ENCODE results near the gene TBC1D22B.

TBC1D22B gene, protein sequence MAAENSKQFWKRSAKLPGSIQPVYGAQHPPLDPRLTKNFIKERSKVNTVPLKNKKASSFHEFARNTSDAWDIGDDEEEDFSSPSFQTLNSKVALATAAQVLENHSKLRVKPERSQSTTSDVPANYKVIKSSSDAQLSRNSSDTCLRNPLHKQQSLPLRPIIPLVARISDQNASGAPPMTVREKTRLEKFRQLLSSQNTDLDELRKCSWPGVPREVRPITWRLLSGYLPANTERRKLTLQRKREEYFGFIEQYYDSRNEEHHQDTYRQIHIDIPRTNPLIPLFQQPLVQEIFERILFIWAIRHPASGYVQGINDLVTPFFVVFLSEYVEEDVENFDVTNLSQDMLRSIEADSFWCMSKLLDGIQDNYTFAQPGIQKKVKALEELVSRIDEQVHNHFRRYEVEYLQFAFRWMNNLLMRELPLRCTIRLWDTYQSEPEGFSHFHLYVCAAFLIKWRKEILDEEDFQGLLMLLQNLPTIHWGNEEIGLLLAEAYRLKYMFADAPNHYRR
- 31.1 to 36.4 reads per million in 2 experiments for total RNA-seq

- DNase-seq (ENCODE audit: low read depth) = peak; percentile 94
Measured at GRCh38 chr6:37257634-37258404, at the start of gene TBC1D22B, which contains the start of gene TMEM217. TSS of gene TBC1D22B (plus strand) at chr6:37257772. CDS start at chr6:37257918, 146 bp downstream. TSS of gene TMEM217 (minus strand) at chr6:37258144. CDS start at chr6:37219030, 39,114 bp downstream.

DNA sequence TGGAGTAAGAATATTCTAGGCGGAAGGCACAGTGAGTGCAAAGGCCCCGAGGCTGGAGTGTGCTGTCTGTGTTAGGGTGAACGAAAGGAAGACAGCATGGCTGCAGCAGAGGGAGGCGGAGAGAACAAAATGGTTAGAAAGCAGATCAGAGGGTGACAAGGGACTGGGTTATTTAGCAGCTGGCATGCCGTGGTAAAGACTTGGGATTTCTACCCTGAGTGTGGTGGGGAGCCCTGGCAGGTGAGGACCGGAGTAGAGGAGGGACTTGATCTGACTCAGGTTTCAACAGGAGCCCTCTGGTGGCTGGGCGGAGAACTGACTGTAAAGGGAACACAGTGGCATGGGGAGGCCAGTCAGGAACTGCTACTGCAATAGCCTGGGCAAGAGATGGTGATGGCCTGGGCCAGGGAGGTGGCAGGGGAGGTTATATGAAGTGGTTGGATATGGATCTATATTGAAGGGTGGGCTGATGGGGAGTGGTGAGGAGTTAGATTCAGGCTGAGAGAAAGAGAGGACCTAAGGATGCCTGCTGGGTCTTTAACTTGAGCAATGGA, 49.6 kb upstream of the TBC1D22B start:
- peak; percentile 81 for DNase-seq (ENCODE audit: low read depth)

GRCh38 chr6:37208793-37209192, 48.8 kb upstream of the TBC1D22B start:
- no peak for DNase-seq (ENCODE audit: low read depth)

DNA sequence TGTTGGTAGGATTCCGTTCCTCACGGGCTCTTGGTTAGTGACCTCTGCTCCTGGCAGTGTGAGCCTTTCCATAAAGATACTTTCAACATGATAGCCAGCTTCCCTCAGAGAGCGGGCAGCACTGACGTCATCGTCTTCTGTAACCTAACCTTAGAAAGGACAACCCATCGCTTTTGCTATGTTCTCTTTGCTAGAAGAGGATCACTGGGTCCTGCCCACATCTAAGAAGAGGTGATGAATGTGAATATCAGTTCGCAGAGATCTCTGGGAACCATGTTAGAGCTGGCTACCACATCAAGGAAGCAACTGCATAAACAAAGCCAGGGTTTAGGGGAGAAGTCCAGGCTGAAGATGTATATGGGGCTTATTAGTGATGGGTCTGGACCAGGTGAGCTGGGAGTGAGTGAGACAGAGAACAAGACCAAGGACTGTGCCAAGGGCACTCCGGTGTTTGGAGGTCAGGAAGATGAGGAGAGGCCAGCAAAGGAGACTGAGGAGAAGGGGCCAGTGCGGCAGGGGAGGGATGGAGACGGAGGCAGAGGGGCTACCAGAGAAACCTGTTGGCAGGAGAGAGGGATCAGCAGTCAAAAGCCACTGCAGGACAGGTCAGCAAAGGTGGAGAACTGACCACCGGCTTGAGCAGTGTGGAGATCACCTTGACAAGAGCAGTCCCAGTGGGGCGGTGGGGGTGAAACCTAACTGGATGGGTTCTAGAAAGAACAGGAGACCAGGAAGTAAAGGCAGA, 47.9 kb upstream of the TBC1D22B start:
- peak; percentile 36 for DNase-seq (ENCODE audit: low read depth)

GRCh38 chr6:37210313-37210968, 47.1 kb upstream of the TBC1D22B start:
- DNase-seq (ENCODE audit: low read depth) = peak; percentile 66

- DNase-seq (ENCODE audit: low read depth) = no peak
Measured at GRCh38 chr6:37212268-37212667, 45.3 kb upstream of the TBC1D22B start.

DNA sequence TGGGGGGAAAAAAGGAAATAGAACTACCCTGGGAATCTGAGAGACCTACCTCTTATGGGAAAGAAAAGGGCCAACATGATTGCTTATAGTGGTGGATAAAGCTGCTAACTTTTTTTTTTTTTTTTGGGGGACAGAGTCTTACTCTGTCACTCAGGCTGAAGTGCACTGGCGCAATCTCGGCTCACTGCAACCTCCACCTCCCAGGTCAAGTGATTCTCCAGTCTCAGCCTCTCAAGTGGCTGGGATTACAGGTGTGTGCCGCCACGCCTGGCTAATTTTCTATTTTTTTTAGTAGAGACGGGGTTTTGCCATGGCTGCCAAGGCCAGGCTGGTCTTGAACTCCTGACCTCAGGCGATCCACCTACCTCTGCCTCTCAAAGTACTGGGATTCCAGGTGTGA, 39.5 kb upstream of the TBC1D22B start:
- DNase-seq (ENCODE audit: low read depth) = no peak

DNA sequence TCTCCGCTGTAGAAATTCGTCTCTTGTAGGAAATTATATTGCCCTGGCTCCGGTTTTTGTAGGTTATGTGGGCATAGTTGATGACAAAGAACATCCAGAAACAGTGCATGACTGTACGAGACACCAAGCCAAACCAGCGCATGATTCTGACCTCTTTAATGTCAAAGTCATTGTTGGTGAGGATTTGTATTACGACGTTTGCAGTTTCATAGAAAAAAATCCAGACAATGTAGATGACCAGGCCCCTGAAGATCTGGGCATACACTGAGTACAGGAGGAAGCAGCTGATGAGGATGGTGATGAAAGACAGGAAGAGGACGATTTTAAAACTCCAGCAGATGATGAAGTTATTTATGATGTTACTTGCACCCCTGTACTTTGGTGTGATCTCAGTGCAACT, 39.1 kb upstream of the TBC1D22B start:
- DNase-seq (ENCODE audit: low read depth) = no peak

GRCh38 chr6:37221585-37222124, 35.9 kb upstream of the TBC1D22B start:
- DNase-seq (ENCODE audit: low read depth) = no peak

GRCh38 chr6:37222125-37222967, 35.2 kb upstream of the TBC1D22B start:
- peak; percentile 48 for DNase-seq (ENCODE audit: low read depth)

DNA sequence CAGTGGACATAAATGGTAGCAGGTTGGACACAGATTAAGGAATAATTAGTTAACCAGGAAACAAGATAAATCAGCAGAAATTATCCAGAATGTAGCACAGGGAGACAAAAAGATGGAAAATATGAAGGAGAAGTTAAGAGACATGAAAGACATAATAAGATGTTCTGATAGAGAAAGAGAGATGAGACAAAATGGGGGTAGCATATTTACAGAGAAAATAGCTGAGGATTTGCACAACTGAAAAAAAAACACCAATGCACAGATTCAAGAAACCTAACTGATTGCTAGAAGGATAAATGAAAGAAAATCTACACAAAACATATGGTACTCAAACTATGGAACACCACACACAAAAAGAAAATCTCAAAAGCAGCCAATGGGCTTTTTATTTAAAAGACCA, 34.6 kb upstream of the TBC1D22B start:
- no peak for DNase-seq (ENCODE audit: low read depth)

- DNase-seq (ENCODE audit: low read depth) = no peak
Measured at GRCh38 chr6:37225350-37226169, 32.0 kb upstream of the TBC1D22B start.

DNA sequence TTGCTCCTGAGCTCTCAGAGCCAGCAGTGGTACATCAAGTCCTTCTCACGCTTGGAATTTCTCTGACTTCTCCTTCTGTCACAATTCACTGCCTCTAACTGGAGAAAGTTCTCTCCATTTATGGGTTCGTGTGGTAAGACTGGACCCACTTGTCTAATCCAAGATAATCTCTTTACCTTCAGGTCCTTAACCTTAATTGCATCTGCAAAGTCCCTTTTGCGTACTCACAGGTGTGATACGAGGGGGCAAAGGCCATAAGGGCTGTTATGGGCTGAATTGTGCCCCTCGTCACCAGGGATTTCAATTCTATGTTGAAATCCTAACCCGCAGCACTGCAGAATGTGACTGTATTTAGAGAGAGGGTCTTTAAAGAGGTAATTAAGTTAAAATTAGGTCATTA, 27.5 kb upstream of the TBC1D22B start:
- DNase-seq (ENCODE audit: low read depth) = no peak

- no peak for DNase-seq (ENCODE audit: low read depth)
Measured at GRCh38 chr6:37232430-37233017, 25.0 kb upstream of the TBC1D22B start.

- no peak for DNase-seq (ENCODE audit: low read depth)
Measured at GRCh38 chr6:37233541-37233940, 24.0 kb upstream of the TBC1D22B start.

DNA sequence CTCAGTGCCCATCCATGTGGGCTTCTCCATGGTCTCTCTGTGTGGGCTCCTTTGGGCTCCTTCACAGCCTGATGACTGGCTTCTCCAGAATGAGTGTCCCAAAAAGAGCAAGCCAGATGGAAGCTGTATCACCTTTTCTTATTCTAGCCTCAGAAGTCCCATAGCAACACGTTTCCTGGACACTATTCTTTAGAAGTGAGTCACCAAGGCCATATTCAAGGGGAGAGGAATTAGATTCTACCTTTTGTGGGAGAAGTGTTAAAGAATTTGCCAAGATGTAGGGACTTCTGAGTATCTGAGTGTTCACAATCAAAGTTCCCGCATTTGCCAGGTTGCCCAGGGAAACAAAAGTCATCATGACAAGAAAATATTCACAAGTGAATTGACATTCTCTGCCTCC, 20.7 kb upstream of the TBC1D22B start:
- DNase-seq (ENCODE audit: low read depth) = no peak

GRCh38 chr6:37237789-37238188, 19.8 kb upstream of the TBC1D22B start:
- DNase-seq (ENCODE audit: low read depth) = no peak

DNA sequence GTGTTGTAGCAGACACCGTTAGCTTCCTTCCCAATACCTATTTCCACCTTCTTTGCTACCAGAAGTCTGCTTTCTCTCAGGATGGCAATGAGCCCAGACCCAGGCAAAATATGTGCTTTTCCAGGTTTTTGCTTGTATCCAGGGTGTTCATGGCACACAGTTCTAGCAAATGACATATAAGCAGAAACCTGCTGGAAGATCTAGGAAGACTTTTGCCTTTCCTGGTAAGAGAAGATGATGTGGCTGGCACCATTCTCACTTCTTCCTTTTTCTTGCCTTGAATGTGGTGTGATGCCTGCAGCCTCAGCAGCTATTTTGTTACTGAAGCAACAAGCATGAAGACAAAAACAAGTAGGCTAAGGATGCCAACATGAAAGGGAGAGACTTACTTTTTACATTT, 19.2 kb upstream of the TBC1D22B start:
- DNase-seq (ENCODE audit: low read depth) = no peak

GRCh38 chr6:37239526-37239925, 18.0 kb upstream of the TBC1D22B start:
- no peak for DNase-seq (ENCODE audit: low read depth)
